Osteoblast (primary cell): ENCODE measurements around the gene CDCA8. TPM values are rescaled to one million over a fixed set of nuclear protein-coding genes. Genes with fewer than 3 reads are reported as not detected.
A peak's percentile ranks its signal among the peaks of the same experiment; 100 is the strongest.

ENCODE experiments used
- DNase-seq: peaks from one replicate; pipeline ENCODE4 v3.0.0; 2011; ENCODE audit warnings: low spot score, mixed read lengths; ENCODE audit not compliant: insufficient read length; ENCODE audit errors: missing footprints
- H2AFZ ChIP-seq: 2 replicates; pipeline ENCODE4 v1.6.0; 2011; ENCODE audit warnings: mild to moderate bottlenecking, low read length
- H3K27ac ChIP-seq: 2 replicates; pipeline ENCODE4 v1.5.1; 2011; ENCODE audit warnings: mild to moderate bottlenecking, low read depth, low read length, moderate library complexity
- H3K27me3 ChIP-seq: 2 replicates; pipeline ENCODE4 v1.6.0; 2012; ENCODE audit warnings: mild to moderate bottlenecking, control low read depth, inconsistent platforms, low read length, moderate library complexity; ENCODE audit not compliant: insufficient read depth
- H3K36me3 ChIP-seq: 2 replicates; pipeline ENCODE4 v1.5.1; 2011; ENCODE audit warnings: mild to moderate bottlenecking, low read length, control low read depth, moderate library complexity; ENCODE audit not compliant: insufficient read depth
- H3K4me1 ChIP-seq: 2 replicates; pipeline ENCODE4 v1.5.1; 2011; ENCODE audit warnings: mild to moderate bottlenecking, low read length, control low read depth, moderate library complexity; ENCODE audit not compliant: insufficient read depth
- H3K4me2 ChIP-seq: 2 replicates; pipeline ENCODE4 v1.6.0; 2011; ENCODE audit warnings: mild to moderate bottlenecking, low read length; ENCODE audit not compliant: insufficient read depth
- H3K4me3 ChIP-seq: fragments of 200-600 bp; sonication (generic); 3 replicates; pipeline ENCODE4 v1.5.1; 2012; ENCODE audit warnings: mild to moderate bottlenecking, low read length, inconsistent platforms; ENCODE audit not compliant: insufficient read depth
- H3K79me2 ChIP-seq: 2 replicates; pipeline ENCODE4 v1.6.0; 2012; ENCODE audit warnings: mild to moderate bottlenecking, low read length, control low read depth, inconsistent platforms; ENCODE audit not compliant: insufficient read depth
- H3K9me3 ChIP-seq: 2 replicates; pipeline ENCODE4 v1.5.1; 2011; ENCODE audit warnings: low read depth, low read length, control low read depth
- H4K20me1 ChIP-seq: 2 replicates; pipeline ENCODE4 v1.6.0; 2012; ENCODE audit warnings: mild to moderate bottlenecking, low read length, control low read depth; ENCODE audit not compliant: insufficient read depth
- CTCF ChIP-seq: IDR thresholded peaks from 2 replicates; pipeline ENCODE4 v1.5.1; 2011; ENCODE audit warnings: mild to moderate bottlenecking, low read depth, low read length, moderate library complexity; ENCODE audit errors: extremely low read depth
- total RNA-seq: library from RNA; depleted of rRNA; stranded (reverse); fragments of >200 nt; gene quantifications from 2 replicates; pipeline ENCODE4 v1.2.3, GENCODE V29; 2012

CDCA8 gene
- total RNA-seq, 1 donor, result 1.8 TPM

GRCh38 chr1:37651803-37652202 lies 40.5 kb upstream of the CDCA8 start:
- no peaks in the 10 kb centered on the region for H3K9me3 ChIP-seq
- peaks cover 2% of the 10 kb centered on the region for H3K27me3 ChIP-seq
- no peak overlapping the region for H3K4me2 ChIP-seq
- H3K36me3 ChIP-seq, result no peaks in the 10 kb centered on the region
- DNase-seq, result no peak
- H4K20me1 ChIP-seq, result no peaks in the 10 kb centered on the region
- no peaks in the 10 kb centered on the region for H3K4me1 ChIP-seq
- no peak for TF ChIP-seq CTCF
- no peak overlapping the region for H2AFZ ChIP-seq
- H3K4me3 ChIP-seq, result no peak overlapping the region
- no peaks in the 10 kb centered on the region for H3K79me2 ChIP-seq
- H3K27ac ChIP-seq, result no peak overlapping the region

DNA sequence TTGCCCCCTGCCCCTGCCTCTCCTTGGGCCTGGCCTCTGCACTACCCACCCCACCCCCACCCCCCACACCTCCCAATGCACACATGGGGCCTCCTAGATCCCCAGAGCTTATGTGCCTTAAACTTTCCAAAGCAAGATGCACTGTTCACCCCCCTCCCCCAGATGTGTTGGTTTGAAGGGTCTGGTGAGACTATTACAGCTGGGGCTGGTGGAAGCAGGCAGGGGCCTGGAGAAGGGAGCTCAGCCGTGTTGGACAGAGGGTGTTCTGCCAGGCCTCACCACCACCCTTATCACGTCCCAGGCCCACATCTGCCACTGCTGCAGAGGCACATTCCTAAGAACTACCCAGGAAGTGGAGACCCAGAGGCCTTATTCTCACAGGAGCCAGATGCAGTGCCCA lies 39.3 kb upstream of the CDCA8 start:
- Histone ChIP-seq H3K27ac (no peak overlapping the region), H3K4me2 (no peak overlapping the region), H3K27me3 (peaks cover 2% of the 10 kb centered on the region), H3K4me3 (no peak overlapping the region), H4K20me1 (no peaks in the 10 kb centered on the region), H3K4me1 (no peaks in the 10 kb centered on the region), H3K9me3 (no peaks in the 10 kb centered on the region), H3K36me3 (no peaks in the 10 kb centered on the region), H3K79me2 (no peaks in the 10 kb centered on the region), H2AFZ (no peak overlapping the region)
- no peak for TF ChIP-seq CTCF
- DNase-seq, result peak; percentile 63

GRCh38 chr1:37653906-37654305 lies 38.4 kb upstream of the CDCA8 start:
- no peak for TF ChIP-seq CTCF
- Histone ChIP-seq H3K4me3 (no peak overlapping the region), H3K27ac (no peak overlapping the region), H3K36me3 (no peaks in the 10 kb centered on the region), H3K9me3 (no peaks in the 10 kb centered on the region), H3K79me2 (no peaks in the 10 kb centered on the region), H4K20me1 (no peaks in the 10 kb centered on the region), H3K4me2 (no peak overlapping the region), H3K4me1 (no peaks in the 10 kb centered on the region), H2AFZ (no peak overlapping the region), H3K27me3 (no peaks in the 10 kb centered on the region)
- DNase-seq, result no peak

GRCh38 chr1:37655274-37655673 lies 37.0 kb upstream of the CDCA8 start:
- Histone ChIP-seq H3K9me3 (no peaks in the 10 kb centered on the region), H3K79me2 (no peaks in the 10 kb centered on the region), H4K20me1 (no peaks in the 10 kb centered on the region), H2AFZ (no peak overlapping the region), H3K36me3 (no peaks in the 10 kb centered on the region), H3K27me3 (peaks cover 5% of the 10 kb centered on the region), H3K27ac (no peak overlapping the region), H3K4me2 (no peak overlapping the region), H3K4me1 (no peaks in the 10 kb centered on the region), H3K4me3 (no peak overlapping the region)
- no peak for DNase-seq
- no peak for TF ChIP-seq CTCF
